DMS153 (cell line): ENCODE measurements around the gene DEUP1.
"Not testable (repeated sequence)": the region's sequence is repeated elsewhere in the genome, so short reads cannot be mapped to it uniquely, and the experiment has no call there.

Experiments
- DNase-seq: peaks from one replicate; lab custom pipeline; 2025; lab: John Stamatoyannopoulos, UW

Gene DEUP1, protein sequence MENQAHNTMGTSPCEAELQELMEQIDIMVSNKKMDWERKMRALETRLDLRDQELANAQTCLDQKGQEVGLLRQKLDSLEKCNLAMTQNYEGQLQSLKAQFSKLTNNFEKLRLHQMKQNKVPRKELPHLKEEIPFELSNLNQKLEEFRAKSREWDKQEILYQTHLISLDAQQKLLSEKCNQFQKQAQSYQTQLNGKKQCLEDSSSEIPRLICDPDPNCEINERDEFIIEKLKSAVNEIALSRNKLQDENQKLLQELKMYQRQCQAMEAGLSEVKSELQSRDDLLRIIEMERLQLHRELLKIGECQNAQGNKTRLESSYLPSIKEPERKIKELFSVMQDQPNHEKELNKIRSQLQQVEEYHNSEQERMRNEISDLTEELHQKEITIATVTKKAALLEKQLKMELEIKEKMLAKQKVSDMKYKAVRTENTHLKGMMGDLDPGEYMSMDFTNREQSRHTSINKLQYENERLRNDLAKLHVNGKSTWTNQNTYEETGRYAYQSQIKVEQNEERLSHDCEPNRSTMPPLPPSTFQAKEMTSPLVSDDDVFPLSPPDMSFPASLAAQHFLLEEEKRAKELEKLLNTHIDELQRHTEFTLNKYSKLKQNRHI

DNA sequence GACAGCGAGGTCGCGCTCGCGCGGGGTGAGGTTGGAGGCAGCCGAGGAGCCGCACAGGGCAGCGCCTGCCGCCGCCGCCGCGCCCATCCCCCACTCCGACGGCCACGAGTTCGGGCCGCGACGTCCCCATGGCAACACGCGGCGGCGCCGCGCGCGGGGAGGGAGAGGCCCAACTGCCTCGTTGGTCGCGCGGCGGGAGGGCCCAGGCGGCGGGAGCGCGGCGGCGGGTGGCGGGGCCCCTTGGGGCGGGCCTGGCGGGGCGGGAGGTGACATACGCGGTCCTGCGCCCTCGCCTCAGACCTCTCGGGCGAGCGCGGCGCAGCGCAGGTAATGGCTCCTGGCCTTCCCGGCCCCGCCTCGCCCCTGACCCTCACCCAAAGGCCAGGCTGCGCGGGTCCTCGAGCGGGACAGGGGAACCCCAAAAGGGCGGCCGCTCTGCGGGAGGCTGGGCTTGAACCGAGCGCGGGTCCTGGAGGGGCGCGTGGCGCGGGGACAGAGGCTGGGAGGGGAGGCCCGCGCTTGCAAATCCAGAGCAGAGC, at the start of gene DEUP1:
TSS of gene DEUP1 (plus strand) at position 297 of the 539 bp plus-strand sequence. CDS start 1,518 bp downstream, outside the sequence.
- DNase-seq = peak; percentile 62

DNA sequence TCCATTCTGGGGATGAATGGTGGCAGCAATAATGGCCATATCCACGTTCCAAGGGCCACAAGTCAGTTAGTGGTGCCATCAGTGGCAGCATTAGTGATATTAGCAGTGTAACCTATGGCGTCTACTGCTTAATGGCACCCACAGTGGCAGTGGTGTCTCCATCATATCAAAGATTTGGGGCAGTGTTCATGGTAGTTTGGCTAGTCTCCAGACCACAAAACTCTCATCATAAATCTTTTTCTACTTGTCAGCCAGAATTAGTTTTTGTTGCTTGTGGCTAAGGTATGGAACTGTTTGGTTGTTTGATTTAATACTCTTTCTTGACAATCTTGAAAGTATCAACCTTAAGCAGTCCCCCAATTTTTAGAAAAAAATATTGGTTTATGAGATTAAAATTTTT, 45.1 kb upstream of the DEUP1 start:
- no peak for DNase-seq

DNA sequence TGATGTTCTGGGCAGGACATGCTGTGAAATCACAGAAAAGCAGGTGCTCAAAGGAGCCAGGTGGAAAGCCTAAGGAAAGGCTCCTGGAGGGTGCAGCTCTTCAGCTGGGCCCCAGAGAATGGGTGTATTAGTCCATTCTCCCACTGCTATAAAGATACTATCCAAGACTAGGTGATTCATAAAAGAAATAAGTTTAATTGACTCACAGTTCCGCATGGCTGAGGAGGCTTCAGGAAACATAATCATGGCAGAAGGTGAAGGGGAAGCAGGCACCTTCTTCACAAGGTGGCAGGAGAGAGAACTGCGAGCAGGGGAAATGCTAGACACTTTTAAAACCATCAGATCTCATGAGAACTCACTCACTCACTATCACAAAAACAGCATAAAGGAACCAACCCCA, 43.1 kb upstream of the DEUP1 start:
- DNase-seq = no peak

DNA sequence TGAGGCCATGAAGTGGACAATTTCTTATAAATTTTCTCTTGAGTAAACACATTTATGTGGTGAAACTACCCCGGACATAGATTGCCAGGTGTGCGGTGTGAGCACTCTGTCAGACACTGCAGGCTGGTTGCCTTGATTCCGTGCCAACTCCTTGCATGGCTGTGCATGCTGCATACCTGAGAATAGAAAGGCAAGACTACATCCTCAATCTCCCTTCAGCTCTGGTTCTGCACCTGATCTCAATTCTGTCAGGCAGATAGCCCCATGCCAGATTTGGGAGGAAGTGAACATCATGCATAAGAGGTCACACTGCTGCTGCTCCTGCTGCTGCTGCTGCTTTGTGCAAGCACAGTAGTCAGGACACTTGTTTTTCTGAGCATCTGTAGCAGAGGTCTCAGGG, 42.5 kb upstream of the DEUP1 start:
- DNase-seq = no peak

DNA sequence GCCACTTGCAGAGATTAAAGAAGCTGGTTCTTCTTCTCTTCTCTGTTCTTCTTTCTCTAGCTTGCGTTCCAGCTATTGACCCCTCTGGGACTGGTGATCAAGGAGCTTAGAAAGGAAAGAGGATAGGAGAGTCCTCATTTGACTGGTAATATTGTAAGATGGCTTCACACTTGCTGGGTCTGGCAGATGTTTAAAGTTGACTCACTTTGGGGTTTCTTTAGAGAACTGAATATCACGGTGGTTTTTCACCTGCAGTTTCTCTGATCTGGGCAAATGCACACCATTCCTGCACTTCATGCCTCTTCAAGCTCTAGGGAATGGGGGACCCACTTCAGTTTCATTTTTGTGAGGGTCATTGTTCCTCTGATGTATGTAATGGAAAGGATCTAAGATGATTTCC, 41.8 kb upstream of the DEUP1 start:
- DNase-seq = no peak

DNA sequence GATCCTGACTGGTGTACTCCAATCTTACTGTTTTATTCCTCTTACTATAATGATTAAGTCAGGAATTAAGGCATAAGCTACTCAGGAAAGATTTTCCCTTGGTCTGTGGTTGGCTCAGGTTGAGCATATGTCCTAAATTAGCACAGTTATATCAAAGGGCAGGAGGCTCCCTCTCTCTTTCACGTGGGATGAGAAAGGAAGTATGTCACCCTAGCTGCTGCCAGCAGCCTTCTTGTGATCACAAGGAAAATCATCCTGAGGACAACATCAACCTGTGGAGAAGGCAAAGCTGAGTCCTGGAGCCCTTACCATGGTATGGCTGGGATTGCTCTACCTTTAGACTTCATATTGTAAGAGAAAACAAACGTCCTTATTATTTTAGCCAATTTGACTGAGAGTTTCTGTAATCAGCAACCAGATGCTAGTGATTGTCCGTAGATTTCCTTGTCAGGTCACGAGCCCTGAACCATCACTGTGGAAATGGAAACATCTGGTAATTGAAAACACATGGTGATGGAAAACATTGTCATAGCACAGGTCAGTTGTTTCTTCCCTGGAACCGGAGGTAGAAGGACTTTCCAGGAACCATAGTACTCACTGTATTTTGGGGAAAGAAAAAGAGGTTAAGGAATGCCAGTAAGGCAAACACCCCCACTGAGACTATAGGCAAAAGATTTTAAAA, 40.6 kb upstream of the DEUP1 start:
- no peak for DNase-seq

DNA sequence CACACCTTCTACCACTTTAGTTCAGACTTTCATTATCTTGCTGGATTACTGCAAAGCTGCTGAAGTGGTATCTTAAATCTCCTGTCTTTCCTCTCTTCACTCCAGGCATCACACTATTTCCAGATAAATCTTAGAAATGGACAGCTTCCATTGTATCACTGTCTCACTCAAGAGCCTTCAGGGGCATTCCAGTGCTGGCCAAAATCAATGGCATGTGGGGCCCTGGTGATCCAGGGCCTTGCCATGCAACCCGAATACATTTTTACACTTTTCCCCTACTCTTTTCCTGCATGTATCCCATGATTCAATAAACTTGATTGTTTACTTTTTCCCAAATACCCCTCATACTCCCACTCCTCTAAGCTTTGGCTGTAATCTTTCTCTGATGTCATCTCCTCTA, 39.4 kb upstream of the DEUP1 start:
- DNase-seq = no peak

DNA sequence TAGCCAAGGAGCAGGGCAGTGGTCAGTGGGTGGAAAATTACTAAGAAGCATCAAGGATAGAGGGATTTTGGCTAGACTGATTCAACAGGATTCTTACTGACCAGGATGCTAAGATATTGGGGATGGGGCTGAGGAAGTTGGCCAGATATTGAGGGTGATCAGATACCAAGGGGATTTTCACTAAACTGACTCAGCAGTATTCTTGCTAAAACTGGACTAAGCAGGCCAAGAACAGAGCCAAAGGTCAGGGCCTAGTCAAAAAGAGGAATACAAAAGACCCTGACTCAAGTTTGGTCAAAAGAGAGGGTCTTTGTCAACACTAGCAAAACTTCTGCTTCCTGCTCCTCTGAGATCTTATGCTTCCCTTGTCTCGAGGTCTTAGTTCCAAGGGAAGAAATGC, 38.6 kb upstream of the DEUP1 start:
- DNase-seq = no peak

DNA sequence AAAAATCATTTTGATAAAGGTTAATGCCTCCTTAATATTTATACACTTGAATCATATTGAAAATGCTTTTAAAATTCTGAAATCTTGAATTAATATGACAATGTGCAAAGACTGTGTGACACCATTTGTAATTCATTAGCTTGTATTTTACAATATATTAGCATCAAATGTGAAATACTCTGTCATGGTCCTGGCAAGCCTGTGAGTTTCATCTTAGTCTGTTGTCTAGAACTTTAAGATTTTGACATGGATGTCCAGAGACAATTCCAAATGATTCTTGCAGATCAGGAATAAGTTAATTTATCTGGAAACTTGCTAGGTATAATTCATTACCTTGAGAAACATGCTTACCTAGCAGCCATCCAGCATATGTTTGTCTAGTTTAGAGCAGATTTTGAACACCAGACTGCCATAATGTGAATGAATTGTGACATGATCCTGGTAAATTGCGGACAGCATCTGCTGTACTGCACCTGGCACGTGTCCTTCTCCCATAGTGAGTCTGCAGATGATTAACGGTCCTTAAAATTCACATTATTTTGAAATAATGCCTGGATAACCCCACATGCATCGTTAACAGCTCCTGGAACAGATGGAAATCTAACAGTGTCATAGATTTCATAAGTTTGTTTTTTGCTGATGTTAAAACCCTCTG, 34.5 kb upstream of the DEUP1 start:
- DNase-seq = no peak

DNA sequence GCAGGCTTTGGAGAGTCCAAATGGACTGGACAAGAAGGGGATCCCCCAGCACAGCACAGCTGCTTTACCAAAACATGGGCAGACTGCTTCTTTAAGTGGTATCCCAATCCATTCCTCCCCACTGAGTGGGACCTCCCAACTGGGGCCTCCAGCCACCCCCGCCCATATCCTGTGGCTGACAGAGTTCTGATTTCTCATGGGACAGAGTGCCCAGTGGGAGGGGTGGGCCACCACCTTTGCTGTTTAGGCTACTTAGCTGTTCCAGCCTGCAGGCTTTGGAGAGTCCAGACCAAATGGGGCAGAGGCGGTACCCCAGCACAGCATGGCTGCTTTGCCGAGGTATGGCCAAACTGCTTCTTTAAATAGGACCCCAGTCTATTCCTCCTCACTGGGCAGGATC, 26.9 kb upstream of the DEUP1 start:
- DNase-seq = no peak

DNA sequence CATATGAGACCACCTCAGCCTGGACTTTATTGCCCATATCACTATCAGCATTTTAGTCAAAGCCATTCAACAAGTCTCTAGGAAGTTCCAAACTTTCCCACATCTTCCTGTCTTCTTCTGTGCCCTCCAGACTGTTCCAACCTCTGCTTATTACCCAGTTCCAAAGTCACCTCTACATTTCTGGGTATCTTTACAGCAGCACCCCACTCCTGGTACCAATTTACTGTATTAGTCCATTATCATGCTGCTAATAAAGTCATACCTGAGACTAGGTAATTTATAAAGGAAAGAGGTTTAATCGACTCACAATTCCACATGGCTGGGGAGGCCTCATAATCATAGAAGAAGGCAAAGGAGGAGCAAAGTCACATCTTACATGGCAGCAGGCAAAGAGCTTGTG, 16.1 kb upstream of the DEUP1 start:
- DNase-seq = not testable (repeated sequence)

DNA sequence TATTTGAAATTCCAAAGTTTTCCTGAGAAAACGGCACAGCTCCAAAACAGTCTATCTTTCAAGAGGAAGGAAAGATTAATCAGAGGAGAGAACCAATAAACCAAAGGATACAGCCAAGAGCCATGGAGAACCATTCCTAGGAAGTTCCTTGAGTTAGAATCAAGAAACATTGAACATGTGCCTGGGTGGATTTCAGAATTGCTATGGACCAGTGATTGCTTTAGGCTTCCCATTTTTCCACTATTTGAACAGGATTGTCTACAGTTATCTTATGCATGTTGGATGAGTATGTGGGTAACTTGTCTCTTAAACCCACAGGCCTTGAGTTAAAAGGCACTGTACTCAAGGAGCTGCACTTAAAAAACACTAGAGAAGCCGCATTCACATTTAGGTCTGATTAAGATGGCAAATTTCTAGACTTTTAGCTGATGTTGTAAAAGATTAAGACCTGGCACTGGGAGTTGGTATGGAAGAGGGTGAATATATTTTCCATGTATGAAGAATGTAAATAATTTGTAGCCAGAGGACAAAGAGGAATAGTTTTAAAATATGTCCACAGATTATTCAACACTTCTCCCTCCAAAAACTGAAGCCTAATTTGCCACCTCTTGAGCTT, 11.2 kb upstream of the DEUP1 start:
- DNase-seq = no peak

DNA sequence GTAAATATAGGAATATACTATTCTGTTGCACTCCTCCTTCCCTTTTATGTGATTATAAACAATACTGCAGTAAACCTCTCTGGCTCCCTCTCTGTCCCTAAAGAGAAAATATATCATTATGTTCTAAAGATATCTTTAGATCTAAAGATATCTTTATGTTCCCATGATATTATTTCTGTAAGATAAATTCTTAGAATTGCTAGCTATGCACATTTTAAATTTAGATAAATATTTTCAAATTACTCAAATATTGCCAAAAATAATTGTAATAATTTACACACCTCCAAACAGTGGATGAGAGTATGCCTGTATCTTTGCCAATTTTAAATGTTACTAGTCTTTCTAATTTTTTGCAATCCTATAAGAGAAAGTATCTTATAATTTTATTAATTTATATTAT, 10.3 kb upstream of the DEUP1 start:
- no peak for DNase-seq

DNA sequence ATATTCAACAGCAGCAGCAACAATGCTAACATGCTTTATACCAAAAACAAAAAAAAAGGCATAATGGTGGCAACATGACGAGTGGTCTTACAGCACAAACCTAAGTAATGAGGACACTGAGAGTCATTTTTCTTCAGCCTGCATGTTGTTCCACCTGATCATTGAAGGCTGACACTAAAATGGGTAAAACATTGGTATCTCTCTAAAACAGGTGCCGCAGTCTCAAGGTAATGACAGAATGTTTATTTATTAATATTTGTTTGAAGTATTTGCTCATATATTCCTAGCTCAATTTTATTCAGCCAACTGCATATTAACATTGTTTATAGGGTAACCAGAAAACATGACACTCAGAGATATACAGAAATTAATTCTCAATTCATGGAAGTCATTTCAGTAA, 8.3 kb upstream of the DEUP1 start:
- DNase-seq = no peak

DNA sequence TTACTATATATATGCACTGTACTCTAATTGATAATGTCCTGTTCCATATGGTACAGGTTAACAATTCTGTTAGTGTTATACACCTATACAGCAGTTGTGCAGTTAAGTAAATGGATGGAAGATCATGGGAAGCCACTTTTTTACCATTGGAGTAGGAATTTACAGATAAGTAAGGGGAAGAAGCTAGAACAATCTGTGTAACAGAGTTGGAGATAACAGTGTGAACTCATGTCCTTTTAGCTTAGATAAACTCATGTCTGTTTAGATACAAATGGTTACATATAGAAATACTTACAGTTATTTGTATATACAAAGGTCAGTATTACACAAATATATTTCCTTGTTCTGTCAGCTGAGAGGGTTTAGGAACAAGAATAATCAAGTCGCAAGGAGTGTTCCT, 6.8 kb upstream of the DEUP1 start:
- DNase-seq = no peak

DNA sequence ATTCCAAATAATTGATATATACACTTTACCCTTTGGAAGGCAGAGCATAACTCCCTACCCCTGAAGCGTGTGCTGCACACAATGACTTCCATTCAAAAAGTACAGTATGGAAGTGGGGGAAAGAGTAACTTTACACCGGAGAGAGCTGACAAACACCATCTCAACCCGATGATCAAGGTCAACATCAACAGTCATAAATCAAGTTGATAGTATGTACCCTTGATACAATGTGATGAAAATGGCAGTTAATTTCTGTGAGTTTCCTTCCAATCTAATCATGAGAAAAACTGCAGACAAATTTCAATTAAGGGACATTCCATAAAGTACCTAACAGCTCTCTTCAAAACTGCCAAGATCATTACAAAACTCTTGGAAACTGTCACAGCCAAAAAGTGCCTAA, 6.0 kb upstream of the DEUP1 start:
- no peak for DNase-seq

DNA sequence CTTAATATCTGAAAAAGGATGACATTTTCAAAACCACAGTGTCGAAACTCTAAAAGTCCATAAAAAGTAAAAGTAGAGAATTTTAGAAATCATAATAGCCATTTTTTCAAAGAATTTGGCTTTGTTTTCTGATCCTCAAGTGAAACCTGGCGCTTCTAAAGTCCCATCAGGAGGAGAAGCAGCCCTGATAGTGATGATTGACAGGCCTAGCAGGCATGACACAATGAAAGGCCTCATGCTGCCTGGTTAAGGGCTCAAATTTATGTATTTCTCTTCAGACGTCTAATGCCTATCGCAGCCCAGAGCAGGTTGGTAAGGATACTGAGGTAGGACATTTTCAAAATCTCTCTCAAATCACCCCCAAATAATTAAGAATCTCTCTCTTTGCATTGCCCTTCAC, 3.9 kb upstream of the DEUP1 start:
- DNase-seq = no peak

DNA sequence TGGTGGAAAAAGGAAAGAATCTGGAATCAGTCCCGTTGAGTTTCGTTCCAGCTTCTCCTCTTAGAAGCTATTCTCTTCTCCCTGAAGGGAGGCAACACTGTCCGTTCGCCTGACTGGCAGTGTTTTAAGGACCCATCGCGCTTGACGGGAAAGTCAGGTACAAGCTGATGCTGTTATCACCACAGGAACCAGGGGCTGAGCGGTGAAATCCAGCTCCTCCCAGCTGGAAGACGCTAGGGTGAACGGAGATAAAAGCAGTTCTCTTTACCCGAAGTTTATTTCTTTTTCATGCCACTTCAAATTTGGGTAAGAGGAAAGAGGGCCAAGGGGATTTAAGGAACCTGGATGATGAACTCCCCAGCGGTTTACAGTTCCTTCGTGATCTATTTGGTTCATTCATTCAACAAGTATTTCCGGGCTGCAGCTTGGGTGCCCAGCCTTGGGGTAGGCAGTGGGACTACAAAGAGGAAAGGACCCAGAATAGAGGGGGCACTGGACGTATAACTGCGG, 551 bp upstream of the DEUP1 start:
- DNase-seq = peak; percentile 69

DNA sequence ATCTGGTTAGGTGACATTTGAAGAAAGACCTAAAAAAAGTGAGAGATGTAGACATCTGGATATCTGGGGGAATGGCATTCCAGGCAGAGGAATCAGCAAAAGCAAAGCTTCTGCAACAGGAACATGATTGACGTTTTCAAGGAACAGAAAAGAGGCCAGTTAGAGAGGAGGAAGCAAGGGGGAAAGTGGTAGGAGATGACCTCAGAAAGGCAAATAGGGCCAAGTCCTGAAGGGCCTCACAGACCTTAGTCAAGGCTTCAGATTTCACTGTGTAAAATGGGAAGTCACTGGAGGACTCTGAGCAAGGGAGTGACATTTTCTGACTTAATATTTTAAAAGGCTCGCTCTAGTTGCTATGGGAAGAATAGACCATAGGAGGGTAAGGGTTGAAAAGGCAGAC, 9.7 kb downstream of the DEUP1 start:
- no peak for DNase-seq

DNA sequence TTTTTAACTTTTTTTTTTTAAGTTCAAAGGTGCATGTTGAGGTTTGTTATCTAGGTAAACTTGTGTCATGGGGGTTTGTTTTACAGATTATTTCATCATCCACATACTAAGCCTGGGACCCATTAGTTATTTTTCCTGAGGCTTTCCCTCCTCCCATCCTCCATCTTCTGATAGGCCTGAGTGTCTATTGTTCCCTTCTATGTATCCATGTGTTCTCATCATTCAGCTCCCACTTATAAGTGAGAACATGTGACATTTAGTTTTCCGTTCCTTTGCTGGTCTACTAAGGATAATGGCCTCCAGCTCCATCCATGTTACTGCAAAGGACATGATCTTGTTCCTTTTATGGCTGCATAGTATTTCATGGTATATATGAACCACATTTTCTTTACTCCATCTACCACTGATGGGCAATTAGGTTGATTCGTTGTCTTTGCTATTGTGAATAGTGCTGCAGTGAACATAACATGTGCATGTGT, 14.4 kb downstream of the DEUP1 start:
- no peak for DNase-seq

DNA sequence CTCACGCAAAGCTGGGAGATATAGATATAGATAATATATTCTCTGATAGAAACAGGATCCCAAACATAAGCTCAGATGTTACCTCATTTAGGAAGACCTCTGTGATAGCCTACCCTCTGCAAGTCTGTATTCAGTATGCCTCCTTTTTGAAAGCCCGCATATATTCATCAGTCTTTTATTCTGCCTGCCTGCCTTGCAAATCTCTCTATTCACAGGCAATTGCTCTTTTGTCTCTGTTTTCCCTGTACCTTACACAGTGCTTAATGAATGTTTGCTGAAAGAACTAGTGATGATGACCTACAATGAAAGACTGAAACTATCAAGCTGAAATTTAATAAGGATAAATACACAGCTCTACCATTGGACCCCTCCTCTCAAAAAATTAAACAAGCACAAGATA, 18.4 kb downstream of the DEUP1 start:
- no peak for DNase-seq

DNA sequence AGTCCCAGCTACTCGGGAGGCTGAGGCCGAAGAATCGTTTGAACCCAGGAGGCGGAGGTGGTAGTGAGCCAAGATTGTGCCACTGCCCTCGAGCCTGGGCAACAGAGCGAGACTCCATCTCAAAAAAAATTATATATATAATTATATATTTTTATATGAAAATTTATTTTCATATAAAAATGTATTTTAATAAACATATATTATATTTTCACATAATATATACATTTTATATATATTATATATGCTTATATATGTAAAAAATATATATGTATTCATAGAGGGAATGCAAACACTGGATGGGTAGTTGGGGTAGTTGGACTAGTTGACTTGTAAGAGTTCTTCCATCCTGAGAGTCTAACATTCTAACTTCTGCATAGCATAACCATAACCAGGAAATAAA, 20.3 kb downstream of the DEUP1 start:
- DNase-seq = no peak
